NCI-H1417 treated with DMSO at 0.1 percent for 48 hours (cell line): ENCODE results near the gene DIP2C.
"Not testable (repeated sequence)": the region's sequence is repeated elsewhere in the genome, so short reads cannot be mapped to it uniquely, and the experiment has no call there.

Experiments used
- DNase-seq: peaks from one replicate; lab custom pipeline; 2025; lab: John Stamatoyannopoulos, UW

DIP2C gene

GRCh38 chr10:659688-660141 lies 29.8 kb downstream of the DIP2C start:
- DNase-seq, result no peak

- DNase-seq, result not testable (repeated sequence)
Observed at GRCh38 chr10:657816-658350, 31.6 kb downstream of the DIP2C start.

- DNase-seq, result no peak
Observed at GRCh38 chr10:656883-657282, 32.6 kb downstream of the DIP2C start.

- DNase-seq, result no peak
Observed at GRCh38 chr10:655184-655583, 34.3 kb downstream of the DIP2C start.

GRCh38 chr10:654647-654996 lies 34.8 kb downstream of the DIP2C start:
- no peak for DNase-seq

GRCh38 chr10:653991-654646 lies 35.3 kb downstream of the DIP2C start:
- no peak for DNase-seq

GRCh38 chr10:652832-653459 lies 36.5 kb downstream of the DIP2C start:
- DNase-seq, result not testable (repeated sequence)

GRCh38 chr10:652233-652632 lies 37.2 kb downstream of the DIP2C start:
- DNase-seq, result no peak

- no peak for DNase-seq
Observed at GRCh38 chr10:651692-652091, 37.8 kb downstream of the DIP2C start.

GRCh38 chr10:650886-651615 lies 38.4 kb downstream of the DIP2C start:
- DNase-seq, result no peak

- DNase-seq, result no peak
Observed at GRCh38 chr10:650441-650851, 39.0 kb downstream of the DIP2C start.

- no peak for DNase-seq
Observed at GRCh38 chr10:649798-650440, 39.5 kb downstream of the DIP2C start.

GRCh38 chr10:649445-649797 lies 40.0 kb downstream of the DIP2C start:
- DNase-seq, result no peak

- not testable (repeated sequence) for DNase-seq
Observed at GRCh38 chr10:647019-647418, 42.4 kb downstream of the DIP2C start.

- DNase-seq, result no peak
Observed at GRCh38 chr10:646118-646524, 43.3 kb downstream of the DIP2C start.

GRCh38 chr10:644943-645334 lies 44.5 kb downstream of the DIP2C start:
- no peak for DNase-seq

- no peak for DNase-seq
Observed at GRCh38 chr10:644076-644942, 45.2 kb downstream of the DIP2C start.

- DNase-seq, result no peak
Observed at GRCh38 chr10:642186-642890, 47.1 kb downstream of the DIP2C start.

- DNase-seq, result no peak
Observed at GRCh38 chr10:641149-642010, 48.1 kb downstream of the DIP2C start.

GRCh38 chr10:640673-641045 lies 48.8 kb downstream of the DIP2C start:
- no peak for DNase-seq
